ENCODE measurements around the gene BCL2.

DNA sequence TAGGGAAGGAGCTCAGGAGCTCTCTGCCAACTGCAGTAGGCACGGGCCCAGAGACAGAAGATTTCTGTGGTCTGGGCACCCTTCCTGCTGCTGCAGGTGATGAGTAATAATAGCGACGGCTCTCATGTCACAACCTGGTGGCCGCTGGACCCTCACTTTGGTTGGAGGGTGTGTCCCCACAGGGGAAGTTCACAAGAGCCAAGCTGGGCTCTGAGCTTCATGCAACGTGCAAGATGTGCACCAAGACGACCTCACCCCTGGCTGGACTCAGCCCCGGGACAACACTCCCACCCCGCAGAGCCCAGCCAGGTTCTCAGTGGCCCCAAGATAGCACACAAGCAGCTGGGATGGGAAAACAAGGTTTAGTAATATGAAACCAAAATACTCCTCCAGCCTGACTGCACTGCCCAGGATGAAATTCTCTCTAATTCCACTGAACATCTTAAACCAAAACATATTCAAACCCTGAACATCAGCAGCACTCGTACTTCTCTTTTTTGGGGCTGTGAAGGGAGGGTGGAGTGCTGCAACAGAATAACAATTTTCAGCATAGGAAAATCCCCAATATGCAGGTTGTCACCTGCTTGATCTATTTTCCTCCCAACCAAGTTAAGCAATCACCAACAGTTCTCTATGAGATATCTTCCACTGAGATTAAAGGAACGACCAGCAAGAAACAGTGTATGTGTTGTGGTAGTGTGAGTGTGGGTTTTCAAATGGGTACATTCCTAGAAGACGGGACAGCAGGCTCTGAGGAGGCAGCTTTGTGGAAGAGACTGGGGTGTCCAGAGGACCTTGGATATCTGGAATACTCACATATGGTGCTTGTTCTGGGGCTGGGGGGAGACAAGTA lies 26.5 kb downstream of the BCL2 start:
- TF ChIP-seq, protein P1, sequence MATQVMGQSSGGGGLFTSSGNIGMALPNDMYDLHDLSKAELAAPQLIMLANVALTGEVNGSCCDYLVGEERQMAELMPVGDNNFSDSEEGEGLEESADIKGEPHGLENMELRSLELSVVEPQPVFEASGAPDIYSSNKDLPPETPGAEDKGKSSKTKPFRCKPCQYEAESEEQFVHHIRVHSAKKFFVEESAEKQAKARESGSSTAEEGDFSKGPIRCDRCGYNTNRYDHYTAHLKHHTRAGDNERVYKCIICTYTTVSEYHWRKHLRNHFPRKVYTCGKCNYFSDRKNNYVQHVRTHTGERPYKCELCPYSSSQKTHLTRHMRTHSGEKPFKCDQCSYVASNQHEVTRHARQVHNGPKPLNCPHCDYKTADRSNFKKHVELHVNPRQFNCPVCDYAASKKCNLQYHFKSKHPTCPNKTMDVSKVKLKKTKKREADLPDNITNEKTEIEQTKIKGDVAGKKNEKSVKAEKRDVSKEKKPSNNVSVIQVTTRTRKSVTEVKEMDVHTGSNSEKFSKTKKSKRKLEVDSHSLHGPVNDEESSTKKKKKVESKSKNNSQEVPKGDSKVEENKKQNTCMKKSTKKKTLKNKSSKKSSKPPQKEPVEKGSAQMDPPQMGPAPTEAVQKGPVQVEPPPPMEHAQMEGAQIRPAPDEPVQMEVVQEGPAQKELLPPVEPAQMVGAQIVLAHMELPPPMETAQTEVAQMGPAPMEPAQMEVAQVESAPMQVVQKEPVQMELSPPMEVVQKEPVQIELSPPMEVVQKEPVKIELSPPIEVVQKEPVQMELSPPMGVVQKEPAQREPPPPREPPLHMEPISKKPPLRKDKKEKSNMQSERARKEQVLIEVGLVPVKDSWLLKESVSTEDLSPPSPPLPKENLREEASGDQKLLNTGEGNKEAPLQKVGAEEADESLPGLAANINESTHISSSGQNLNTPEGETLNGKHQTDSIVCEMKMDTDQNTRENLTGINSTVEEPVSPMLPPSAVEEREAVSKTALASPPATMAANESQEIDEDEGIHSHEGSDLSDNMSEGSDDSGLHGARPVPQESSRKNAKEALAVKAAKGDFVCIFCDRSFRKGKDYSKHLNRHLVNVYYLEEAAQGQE (IDR thresholded peaks at IDR 0.05; ENCODE audit: low read depth, low read length) = no peak
- TF ChIP-seq FOXJ3 (CRISPR knock-in tag; IDR thresholded peaks at IDR 0.05) (no peak), EP300 (IDR thresholded peaks at IDR 0.05; ENCODE audit: borderline replicate concordance in 1 of 2, low read depth in 1 of 2, low read length in 1 of 2) (no peak), NFIC (IDR thresholded peaks at IDR 0.05; ENCODE audit: borderline replicate concordance) (no peak), TAF1 (IDR thresholded peaks at IDR 0.05; ENCODE audit: borderline replicate concordance, low read depth, low read length) (no peak), SMC3 (IDR thresholded peaks at IDR 0.05; ENCODE audit: low read depth, low read length) (no peak), RFX5 (IDR thresholded peaks at IDR 0.05; ENCODE audit: low read length) (no peak), FOXM1 (IDR thresholded peaks at IDR 0.05; ENCODE audit: low read depth) (no peak), SIN3A (IDR thresholded peaks at IDR 0.05; ENCODE audit: borderline replicate concordance, low read depth, low read length) (no peak)
- TF ChIP-seq, protein P2, sequence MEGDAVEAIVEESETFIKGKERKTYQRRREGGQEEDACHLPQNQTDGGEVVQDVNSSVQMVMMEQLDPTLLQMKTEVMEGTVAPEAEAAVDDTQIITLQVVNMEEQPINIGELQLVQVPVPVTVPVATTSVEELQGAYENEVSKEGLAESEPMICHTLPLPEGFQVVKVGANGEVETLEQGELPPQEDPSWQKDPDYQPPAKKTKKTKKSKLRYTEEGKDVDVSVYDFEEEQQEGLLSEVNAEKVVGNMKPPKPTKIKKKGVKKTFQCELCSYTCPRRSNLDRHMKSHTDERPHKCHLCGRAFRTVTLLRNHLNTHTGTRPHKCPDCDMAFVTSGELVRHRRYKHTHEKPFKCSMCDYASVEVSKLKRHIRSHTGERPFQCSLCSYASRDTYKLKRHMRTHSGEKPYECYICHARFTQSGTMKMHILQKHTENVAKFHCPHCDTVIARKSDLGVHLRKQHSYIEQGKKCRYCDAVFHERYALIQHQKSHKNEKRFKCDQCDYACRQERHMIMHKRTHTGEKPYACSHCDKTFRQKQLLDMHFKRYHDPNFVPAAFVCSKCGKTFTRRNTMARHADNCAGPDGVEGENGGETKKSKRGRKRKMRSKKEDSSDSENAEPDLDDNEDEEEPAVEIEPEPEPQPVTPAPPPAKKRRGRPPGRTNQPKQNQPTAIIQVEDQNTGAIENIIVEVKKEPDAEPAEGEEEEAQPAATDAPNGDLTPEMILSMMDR (IDR thresholded peaks at IDR 0.05) = no peak

All from SK-N-SH (cell line).